HG02623 (cell line): ENCODE results near the gene PPFIBP1.
"Not testable (repeated sequence)": the region's sequence is repeated elsewhere in the genome, so short reads cannot be mapped to it uniquely, and the experiment has no call there.

Experiments used
- ATAC-seq: cut with Tn5 transposase; IDR thresholded peaks from one replicate; pipeline ENCODE4 v1.9.1; 2021; ENCODE audit warnings: moderate library complexity; ENCODE audit not compliant: unreplicated experiment

The PPFIBP1 gene

DNA sequence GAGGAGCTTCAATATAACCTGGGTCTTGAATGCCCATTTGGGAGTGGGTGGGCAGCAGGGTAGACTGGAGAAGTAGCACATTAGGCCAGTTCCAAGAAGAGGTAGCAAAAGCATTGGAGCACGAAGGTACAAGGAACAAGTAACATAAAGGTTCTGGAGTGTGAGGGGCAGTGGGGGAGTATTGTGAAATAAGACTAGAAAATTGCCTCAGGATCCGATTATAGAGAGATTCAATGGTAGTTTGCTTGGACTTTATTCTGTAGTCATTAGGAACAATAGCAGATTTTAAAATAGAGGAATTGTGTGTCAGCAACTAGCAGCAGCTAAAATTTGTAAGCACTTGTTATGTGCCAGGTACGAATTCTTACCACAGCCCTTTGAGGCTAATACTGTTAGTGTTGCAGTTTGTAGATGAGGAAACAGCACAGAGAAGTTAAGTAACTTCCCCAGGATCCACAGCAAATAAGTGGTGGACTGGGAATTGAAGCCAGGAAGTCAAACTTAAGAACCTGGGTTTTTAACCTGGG lies 61.8 kb downstream of the PPFIBP1 start:
- no peak for ATAC-seq

DNA sequence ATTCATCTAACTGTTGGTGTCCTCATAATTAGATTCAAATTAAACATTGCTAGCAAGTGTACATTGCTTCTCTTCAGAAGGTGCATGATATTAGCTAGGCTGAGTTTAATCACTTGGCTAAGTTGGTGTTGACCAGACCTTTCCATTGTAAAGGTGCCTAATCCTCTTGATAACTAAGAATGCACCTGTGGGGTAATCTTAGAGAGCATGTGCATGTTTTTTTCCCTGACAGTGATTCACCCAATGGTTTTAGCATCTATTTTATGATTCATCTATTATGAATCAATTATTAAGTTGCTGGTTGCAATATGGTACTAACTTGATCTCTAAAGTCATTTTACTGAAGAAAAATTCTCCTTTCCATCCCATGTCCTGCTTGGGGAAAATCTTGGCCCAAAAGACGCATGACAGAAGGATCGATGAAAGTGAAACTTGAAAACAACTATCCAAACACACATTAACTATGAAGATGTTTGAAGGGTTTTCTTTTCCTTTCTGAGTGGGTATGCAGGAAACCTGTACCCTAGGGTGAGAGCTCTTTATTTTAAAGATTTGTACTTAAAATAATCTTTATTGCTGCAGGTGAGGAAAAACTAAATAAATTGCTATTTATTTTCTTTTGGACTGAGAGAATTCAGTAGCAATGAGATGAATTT lies 64.2 kb downstream of the PPFIBP1 start:
- not testable (repeated sequence) for ATAC-seq

DNA sequence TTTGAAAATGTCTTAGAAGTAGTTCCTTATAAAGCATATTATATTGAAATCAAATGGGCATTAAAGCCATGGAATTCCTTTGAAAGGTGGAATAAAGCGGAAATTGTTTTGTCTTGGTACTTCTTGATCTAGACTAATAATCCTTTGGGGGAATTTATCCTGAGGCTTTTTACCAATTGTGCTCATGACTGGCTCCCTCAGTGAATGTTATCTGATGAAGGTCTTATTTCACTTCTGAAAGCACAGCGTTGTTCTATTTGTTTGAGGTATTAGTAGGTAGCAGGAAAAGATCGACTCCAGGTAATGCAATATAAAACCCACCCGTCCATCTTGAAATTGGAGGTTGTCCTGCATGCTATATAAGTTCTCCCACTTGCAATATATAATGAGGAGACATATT lies 64.8 kb downstream of the PPFIBP1 start:
- no peak for ATAC-seq

DNA sequence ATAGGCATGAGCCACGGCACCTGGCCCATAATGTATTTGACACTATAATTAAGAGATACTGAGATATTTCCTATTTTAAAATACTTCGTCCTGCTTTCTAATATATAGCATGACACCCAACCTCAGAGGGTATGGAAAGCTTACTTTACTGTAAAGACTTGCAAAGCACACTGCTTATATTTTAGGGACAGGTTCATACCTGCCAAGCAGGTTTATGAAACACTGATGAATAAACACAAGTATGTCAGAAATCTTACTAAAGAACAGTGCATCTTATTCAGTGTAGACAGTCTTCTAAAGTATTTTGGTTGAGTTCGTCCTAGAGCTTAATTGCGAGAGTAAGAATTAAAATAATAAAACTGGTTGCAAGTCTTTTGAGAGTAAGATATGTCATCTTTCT lies 65.4 kb downstream of the PPFIBP1 start:
- ATAC-seq = no peak

DNA sequence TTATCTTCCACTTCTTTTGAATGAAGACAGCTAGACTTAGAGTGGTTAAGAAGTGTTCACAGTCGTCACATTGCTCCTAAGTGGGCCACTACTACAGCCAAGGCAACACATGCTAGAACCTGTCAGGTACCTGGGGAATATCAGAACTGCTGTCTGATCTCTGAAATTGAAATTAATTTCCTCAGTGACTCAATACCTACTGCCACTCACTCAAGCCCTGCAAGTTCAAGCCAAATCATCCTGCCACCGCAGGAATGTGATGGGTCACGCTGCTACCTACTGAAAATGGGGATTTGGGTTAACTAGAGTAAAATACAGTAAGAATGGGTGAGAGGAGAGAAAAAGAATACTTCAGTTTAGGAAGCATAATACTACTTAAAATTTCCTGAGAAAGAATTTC lies 67.7 kb downstream of the PPFIBP1 start:
- ATAC-seq = not testable (repeated sequence)

DNA sequence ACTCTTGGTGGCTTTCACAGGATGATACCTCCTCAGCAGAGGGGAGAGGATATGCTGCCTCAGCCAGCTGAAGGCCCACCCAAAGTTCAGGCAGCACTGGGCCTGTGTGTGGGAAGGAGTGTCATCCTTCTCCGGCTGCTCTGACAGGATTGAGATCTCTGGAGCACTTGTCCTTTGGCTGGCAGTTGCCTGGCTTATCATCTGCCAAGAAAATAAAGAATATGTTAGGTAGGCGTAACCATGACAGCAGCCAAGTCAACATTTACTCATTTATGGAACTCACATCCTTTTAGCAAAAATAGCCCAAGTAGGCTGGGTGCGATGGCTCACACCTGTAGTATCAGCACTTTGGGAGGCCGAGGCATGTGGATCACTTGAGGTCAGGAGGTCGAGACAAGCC lies 68.5 kb downstream of the PPFIBP1 start:
- ATAC-seq = no peak

DNA sequence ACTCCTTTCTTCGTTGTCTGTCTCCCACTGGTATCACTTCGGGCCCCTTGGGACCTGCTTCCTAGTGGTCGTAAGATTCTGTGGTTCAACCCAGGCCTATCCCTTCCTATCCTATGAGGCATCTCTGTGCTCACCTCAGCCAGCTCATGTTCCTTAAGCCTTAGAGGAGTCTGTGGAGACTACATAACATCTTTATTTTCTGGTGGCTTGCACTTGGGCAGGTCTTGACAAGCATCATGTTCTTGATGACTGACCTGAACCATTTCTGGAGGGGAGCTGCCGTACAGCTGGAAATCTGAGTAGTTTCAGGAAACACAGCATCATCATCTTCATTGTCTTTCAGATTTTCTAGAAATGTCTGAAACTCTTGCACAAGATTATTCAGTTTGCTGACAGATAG lies 69.3 kb downstream of the PPFIBP1 start:
- ATAC-seq = no peak

DNA sequence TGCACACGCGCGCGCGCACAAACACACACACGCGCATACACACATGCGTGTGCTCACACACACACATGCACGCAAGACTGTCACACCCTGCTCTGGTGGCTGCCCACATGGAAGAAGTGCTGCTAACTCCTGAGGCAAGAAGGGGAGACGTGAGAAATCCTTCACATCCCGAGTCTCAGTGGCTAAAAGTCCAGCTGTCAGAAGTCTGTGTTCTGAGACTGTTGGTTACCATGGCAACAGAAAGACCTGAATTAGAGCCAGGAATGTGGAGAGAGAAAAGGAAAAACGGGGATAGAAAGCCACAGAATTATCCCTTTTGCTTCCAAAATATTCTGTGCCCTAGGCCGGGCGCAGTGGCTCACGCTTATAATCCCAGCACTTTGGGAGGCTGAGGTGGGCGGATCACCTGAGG lies 71.2 kb downstream of the PPFIBP1 start:
- ATAC-seq = no peak

DNA sequence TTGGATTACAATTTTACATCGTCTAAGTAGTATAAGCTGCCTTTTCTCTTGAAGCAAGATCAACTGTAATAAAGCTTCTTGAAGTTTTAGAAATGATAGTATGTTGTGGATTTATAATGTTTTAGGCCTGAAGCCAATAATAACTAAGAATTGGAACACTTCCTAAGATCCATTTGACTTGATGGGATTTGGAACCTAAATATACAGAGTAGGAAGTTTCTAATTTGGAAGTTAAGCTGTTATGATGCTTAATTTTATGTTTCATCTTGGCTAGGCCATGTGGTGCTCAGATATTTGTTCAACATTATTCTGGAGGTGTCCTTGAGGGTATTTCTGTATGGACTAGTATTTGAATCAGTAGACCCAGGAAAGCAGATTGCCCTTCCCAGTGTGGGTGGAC lies 74.9 kb downstream of the PPFIBP1 start:
- not testable (repeated sequence) for ATAC-seq

DNA sequence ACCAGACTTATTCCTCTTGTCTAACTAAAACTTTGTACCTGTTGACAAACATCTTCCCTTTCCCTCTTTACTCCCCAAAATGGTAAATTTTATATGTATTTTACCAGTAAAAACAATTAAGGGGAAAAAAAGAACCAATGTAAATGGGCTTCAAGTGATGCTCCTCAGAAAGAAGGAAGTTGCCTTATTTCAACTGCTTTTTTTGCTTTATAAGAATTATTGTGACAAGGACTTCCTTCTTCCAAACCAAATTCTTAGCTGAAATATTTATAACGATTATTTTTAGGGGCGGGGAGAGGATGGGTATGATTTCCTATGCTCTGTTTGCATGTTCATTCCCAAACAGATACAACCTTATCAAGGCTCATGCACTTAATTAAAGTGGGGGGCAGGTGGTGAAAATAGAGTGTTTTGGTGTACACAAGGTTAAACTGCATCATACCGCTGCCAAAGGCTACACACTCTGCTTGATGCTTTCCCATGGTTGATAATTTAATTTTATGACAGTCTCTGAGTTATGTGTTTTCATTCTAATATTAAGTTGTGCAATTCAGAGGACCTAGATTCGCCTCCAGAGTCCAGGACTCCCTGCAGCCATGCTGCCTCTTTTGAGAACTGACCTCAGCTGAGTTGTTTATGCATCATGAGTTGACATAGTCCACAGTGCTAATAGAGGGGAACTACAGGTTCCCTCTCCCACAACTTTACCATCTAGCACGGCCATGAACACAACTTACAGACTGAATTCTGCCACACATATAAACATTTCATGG lies 77.2 kb downstream of the PPFIBP1 start:
- ATAC-seq = not testable (repeated sequence)

DNA sequence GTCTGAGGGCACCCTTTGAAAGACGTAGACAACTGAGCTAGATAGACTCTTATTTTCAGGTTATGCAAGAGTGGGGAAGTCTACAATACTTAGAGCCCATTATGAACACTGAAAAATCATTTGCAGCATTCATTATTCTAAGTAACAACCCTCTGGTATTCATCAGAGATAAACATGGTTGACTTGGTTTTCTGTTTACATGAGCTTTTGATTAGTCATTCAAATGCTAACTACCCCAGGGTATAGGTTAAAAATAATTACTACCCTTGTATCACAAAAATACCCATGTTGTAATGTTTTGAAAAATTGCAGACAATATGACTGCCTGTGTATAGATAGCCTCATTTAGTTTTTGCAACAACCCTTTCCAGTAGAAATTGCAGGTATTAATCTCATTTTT lies 78.5 kb downstream of the PPFIBP1 start:
- ATAC-seq = no peak

DNA sequence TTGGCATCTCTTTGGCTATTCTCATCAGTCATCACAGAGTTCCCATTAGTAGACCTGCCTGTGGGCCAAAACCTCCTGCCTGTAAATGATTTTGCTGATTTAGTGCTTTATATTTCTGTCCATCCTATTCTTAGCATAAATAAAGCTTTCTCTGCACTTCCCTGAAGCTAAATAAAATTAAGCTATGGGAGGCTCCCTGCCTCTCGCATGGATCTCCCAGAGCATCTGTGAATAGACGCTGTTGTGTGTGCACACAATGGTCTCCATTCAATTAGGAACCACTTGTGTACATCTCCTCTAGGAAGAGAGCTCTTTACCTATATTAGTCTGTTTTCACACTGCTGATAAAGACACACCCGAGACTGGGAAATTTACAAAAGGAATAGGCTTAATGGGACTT lies 80.4 kb downstream of the PPFIBP1 start:
- ATAC-seq = no peak

DNA sequence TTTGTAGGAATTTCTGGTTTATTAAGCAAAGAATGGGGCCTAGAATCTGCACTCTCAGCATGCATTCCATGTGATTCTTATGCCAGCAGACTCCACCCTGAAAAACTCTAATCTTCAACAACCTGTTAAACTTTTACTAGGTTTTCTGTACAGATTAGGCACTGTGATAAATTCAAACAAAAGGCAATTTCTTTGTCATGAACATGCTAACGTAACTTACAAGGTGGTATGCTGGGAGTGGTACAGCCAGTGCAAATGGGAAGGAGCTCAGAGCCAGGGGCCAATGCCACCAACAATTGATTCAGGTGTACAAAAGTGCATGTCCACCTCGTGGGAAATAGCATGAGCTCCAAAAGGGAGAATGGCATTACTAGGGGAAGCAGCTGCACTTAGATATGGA lies 83.0 kb downstream of the PPFIBP1 start:
- ATAC-seq = no peak

DNA sequence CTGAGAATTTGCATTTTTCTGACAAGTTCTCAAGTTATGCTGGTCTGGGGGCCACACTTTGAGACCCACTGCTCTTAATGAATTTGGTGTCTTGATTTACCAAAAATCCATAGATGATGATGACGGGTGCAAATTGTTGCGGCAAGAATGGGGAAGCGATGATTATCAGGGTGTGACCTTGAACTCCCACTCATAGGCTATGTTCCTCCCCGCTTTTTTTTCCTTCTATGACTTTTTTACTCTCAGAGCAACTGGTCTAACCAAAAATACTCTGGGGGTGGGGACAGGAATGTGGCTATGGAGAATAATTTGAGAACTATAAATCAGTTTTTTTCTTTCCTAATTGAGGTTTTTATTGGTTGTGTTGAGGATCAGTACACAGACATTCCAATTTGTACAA lies 83.6 kb downstream of the PPFIBP1 start:
- ATAC-seq = no peak

DNA sequence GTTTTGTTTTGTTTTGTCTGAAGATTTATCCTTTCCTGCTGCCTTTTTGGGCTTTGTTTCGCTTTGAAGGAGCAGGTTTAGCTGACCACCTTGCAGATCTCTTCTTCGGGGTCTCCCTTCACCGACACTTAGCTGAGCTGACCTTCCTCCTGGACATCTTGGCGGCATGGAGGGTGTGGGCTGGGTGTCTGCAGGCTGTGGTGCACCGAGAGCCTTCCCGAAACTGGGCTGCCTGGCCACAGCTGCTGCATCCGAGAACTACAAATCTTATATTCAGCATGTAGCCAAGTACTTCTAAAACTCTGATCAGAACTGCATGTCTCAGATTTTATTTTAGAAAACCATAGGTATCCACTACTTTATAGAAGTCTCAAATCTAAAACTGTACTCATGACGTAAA lies 84.9 kb downstream of the PPFIBP1 start:
- ATAC-seq = no peak

DNA sequence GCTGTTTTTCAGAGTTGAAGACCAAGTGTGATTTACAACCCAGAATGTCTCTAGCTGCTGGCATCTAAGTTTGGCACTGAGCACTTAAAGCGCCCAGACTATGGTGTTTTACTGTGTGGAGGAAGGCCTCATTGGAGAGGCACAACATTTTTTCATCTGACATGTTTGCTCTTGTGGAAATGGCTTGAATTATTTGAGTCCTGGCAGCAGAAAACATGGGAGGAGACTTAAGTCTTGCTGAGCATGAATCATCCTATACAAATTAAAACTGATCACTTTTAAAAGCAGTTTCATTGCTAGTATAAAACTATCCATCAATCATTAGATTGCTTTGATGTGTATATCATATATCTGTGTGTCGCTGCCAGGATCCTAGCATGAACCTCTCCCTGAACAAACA lies 86.4 kb downstream of the PPFIBP1 start:
- no peak for ATAC-seq

DNA sequence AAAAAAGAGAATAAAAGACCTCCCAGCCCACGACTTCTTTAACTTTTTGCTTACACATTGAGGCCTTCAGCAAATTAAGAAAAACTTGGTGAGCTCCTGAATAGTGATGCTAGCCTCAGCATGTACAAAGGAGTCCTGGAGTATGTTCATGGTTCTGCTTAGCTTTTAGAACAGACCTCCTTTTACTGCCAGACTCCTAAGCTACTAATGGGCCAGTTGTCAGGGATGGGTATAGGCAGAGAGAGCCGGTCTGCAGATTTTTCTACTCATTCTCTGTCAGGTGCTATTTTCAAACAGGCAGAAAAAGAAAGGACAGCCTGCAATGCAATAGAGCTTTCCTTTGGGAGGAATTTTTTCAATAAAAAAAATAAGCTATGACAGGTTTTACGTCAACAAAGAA lies 90.4 kb downstream of the PPFIBP1 start:
- no peak for ATAC-seq

DNA sequence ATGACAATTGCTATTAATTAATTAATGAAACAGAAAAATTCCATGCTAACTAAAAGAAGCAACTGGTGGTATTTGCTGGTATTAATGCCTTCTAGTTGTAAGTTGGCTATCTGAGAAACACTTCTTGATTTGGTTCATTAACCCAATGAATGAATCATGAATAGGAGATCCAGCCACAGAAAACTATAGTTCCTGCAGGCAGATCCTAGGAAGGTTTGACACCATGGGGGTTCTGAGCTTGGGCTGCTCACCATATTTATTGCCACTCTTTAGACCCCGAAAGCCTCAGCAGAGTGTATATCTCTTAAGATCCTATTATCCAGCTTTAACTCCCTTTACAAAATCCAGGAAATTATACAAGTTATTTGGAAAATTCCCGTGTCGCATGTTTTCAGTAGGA lies 90.9 kb downstream of the PPFIBP1 start:
- no peak for ATAC-seq

DNA sequence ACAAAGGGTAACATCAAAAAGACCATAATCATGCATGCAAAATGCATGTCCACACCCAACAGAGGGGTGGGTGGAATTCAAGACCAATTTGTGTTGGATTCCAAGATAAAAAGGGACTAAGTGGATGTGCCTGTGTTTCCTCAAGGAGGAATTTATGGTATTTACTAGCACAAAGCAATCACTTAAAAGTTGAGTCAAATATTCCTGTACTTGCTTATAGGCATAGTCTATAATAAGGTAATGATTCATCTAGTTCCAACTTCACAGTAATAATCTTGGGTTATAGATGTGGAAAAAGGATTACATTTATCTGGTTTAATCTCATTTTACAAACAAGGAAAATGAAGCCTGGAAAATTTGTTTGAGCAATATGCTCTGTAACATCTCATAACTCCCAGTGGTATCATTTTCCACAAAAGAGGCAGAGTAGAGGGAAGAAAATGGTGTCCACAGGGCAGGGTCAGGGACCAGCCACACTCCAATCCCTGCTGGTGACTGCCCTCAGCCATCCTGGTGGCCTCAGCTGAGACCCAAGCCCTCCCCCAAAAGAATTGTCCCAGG lies 91.4 kb downstream of the PPFIBP1 start:
- no peak for ATAC-seq

DNA sequence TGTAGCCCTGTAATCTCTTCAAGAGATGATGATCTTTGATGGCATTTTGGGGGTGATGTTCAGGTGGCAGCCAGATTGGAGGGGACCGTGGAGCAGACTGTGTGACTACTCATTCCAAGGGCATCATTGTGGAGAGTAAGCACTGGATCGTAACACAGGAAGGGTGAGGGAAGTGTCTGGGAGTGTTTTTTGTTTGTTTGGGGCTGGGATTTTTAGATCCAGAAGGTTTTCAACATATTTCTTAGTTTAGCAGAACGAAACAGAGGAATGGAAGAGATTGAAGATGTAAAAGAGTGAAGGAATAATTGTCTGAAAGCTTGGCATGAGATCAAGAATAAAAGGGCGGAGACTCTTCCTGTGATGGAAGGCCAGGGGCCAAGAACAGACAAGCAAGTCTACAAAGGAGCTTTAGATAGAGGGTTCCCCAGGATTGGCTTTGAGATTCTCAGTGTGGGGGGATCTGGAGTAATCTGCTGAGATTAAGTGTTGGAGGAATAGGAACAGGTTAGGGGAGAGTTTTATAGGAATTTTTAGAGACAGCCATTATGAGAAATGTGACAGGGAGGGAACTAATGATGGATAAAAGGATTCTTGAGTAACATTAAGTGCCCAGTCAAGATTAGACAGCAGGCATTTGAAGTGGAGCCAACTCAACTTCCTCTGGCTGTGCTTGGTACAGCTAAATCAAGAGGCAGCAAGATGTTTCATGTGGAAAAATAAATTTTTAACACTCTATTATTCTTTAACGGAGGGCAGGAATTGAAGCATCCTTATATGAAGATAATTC lies 92.5 kb downstream of the PPFIBP1 start:
- no peak for ATAC-seq

DNA sequence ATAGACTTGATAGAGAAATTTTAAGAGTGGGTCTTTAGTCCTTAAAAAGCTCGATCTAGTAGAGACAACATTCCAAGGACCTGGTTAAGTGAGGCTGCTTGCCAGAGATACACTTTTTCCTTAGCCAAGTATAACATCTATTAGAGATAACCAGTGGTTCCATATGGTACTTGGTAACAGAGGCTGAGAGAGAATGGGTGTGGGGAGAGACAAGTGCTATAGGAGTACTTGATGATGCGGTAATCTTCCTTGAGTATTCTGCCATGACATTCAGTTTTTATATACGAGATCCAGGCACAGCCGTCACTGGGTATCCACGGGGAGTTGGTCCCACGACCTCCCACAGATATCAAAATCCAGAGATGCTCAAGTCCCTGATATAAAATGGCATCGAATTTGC lies 94.8 kb downstream of the PPFIBP1 start:
- ATAC-seq = no peak
